NCI-H774 (cell line): Measurements from ENCODE around the gene SUV39H1.
"Not testable (repeated sequence)": the region's sequence is repeated elsewhere in the genome, so short reads cannot be mapped to it uniquely, and the experiment has no call there.

Experiments used
- DNase-seq: peaks from one replicate; lab custom pipeline; 2025; lab: John Stamatoyannopoulos, UW

The SUV39H1 gene

DNA sequence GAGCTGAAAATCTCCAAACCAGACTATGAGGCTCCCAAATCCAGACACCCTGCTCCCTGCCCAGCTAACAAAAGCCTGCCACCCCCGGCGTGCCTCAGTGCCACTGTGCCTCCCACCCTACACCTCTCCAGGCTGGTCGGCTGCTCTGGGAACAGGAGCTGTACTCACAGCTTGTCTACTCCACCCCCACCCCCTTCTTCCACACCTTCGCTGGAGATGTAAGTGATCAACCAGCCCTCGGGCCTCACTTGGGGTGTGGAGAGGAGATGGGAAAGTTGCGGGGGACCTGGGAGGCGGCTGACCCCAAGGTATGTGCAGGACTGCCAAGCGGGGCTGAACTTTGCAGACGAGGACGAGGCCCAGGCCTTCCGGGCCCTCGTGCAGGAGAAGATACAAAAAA lies 11.1 kb upstream of the SUV39H1 start:
- DNase-seq: no peak

- no peak for DNase-seq
Measured at GRCh38 chrX:48688531-48689150, 7.9 kb upstream of the SUV39H1 start.

- DNase-seq: no peak
Measured at GRCh38 chrX:48689208-48689920, 7.2 kb upstream of the SUV39H1 start.

DNA sequence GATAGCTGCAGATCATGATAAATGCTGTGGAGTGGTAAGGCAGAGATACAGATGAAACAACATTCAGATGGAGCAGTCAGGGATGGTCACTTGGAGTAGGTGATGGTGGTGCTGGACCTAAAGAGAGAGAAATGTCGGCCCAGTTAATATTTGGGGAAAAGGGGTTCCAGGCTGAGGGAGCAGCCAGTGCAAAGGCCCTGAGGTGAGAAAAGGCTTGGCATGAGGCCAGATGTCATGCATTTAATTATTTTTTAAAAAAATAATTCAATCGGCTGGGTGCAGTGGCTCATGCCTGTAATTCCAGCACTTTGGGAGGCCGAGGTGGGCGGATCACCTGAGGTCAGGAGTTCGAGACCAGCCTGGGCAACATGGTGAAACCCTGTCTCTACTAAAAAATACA lies 4.8 kb upstream of the SUV39H1 start:
- not testable (repeated sequence) for DNase-seq

GRCh38 chrX:48694776-48695533 lies 1.6 kb upstream of the SUV39H1 start:
- DNase-seq: no peak

DNA sequence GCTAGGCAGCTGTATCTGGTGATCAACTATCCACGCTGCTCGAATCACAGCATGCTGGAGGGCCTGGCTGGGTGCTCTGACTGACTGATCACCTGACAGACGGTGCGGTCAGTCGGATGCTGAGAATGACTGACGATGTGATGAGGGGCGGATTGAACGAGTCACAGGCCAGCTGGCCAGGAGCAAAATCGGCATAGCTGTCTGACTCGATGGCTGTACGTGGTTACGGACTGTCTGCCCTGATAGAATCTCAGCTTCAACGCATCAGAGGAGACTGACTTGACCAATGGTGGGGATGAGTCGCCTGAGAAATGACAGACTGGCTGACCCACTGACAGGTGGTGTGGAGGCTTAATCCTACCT lies 1.0 kb upstream of the SUV39H1 start:
- no peak for DNase-seq

DNA sequence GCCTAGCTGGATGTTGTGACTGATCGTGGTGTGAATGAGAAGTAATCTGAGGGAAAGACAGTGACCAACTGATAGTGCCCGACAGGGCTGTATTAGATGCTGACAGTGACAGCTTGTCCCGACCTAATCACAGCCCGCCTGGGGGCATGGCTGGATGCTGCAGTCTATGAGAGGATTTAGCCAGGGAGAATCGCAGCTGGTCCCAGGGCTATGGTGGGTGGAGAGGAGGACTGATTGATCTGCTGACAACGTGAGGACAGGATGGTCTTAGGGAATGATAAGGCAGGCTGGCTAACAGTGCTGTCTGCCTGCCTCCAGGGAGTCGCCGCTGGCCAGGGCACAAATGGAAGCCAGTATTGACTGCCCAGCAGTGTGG lies 621 bp upstream of the SUV39H1 start:
- DNase-seq: no peak

- peak; percentile 15 for DNase-seq
Measured at GRCh38 chrX:48696909-48697727, 584 bp downstream of the SUV39H1 start.

DNA sequence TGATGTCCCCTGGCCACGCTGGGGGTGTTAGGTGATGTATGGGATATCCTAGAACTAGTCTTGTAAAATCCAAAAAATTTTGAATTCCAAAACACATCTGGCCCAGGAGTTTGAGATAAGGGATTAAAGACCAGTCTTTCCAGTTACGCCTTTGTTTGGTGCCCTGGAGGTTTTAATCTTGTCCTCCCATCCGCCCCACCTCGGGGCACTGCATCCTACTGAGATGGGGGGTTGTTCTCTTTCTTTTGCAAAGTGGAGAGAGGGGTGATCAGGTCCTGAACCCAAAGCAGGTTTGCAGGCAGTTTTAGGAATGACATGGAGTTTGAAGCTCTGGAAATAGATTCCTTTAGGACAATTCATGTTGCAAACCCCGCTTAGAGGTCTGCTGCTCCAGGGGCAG lies 1.8 kb downstream of the SUV39H1 start:
- no peak for DNase-seq

DNA sequence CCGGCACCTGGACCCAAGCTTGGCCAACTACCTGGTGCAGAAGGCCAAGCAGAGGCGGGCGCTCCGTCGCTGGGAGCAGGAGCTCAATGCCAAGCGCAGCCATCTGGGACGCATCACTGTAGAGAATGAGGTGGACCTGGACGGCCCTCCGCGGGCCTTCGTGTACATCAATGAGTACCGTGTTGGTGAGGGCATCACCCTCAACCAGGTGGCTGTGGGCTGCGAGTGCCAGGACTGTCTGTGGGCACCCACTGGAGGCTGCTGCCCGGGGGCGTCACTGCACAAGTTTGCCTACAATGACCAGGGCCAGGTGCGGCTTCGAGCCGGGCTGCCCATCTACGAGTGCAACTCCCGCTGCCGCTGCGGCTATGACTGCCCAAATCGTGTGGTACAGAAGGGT lies 3.7 kb downstream of the SUV39H1 start:
- DNase-seq: no peak

- no peak for DNase-seq
Measured at GRCh38 chrX:48700951-48701653, 4.6 kb downstream of the SUV39H1 start.

DNA sequence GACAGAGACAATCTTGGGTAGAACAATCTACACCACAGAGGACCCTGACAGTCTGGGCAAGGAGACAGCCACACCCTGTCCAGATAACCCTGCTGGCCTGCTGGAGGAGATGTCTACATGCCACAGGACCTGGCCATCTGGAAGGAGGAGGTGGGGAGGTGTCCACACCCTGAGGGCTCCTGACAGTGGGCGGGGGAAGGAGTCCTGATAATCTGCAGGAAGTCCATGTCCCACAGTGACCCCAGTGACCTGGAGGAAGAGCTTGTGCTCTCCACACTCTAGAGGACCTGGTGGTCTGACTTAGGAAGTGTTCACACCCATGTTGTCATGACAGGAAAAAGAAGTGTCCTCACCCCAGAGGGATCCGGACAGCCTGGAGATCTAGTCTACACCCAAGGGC lies 5.5 kb downstream of the SUV39H1 start:
- no peak for DNase-seq

- no peak for DNase-seq
Measured at GRCh38 chrX:48702716-48703115, 6.2 kb downstream of the SUV39H1 start.

DNA sequence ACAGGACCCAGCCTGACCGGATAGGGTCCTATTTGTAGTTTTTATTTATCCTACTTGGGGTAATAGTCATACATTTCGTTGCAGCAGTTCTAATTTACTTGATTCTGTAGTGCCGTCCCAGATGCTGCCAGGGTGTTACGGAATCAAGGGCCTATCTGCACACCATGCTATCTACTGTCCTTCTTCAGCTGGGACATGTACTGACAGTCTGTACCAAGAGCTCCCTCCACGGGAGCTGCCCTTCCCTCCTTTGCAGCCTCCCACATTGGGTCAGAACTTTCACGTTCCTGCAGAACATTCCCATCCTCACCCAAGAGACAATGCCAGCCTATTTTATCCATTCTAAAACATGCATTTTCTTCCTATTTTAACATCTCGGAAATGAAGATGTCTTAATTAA lies 6.7 kb downstream of the SUV39H1 start:
- DNase-seq: no peak

DNA sequence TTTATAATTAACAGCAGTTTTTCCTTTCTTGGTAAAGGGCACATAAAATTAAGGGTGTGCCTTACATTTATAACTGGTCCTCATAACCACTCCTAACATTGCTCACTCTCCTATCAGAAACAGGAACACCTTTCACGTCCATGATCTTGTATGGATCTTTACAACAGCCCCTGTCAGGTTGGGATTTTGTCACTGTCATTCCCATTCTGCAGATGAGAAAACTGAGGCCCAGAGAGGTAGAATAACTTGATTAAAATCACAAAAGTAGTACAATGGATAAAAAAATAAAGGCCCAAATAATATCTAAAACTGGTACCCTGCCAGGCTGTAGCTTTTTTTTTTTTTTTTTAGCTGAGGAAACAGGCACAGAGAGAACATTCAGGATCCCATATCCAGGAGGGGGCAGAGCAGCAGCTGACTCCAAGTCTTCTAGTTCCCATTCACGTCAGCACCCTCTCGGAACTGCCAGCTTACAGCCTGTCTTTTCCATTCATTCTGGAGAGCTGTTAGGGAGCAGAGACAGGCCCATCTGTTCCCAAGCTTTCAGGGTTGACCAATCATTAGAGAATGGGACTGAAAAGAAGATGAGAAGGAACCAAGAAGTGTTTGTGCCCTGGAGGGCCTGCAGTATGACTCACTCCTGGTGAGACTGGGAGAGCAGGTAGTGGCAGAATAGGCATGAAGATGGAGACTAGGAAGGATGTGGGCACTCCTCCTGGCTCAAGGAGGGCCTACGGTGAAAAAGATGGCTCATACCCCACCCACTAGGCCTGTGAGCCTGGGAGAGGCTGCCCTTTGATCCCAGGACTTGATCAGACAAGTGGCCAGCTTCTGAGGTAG lies 7.3 kb downstream of the SUV39H1 start:
- DNase-seq: no peak

- no peak for DNase-seq
Measured at GRCh38 chrX:48705871-48706270, 9.3 kb downstream of the SUV39H1 start.

- DNase-seq: no peak
Measured at GRCh38 chrX:48709522-48710112, 13.1 kb downstream of the SUV39H1 start.

DNA sequence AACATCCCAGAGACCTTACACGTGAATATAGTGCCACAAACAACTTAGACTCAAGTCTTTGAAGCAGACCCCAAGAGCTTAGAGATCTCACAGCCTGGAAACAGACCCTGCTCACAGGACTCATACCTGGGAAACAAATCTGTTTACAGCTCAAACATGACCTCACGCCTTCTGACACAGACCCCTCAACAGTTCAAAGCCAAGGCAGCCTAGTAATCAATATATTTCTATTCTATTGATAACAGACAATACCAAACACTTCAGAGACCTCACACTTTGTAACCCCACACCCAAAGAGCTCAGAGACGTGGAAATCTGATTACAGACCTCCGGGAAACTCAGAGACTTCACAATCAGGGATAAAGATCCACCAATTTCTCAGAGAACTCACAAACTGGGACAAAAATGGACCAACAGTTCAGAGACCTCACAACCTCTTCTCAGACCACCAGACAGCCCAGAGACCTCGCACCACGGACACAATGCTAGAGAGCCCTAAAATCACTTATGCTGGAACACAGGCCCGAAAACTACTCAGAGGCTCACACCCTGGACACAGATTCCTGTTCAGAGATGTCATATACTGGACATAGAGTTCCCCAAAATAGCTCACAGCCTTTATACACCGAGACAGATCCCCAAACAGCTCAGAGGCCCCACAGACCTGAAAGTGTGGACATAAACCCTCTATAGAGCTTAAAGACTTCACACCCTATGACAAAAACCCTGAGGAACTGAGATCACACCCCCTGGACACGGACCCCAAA lies 14.8 kb downstream of the SUV39H1 start:
- DNase-seq: no peak

- DNase-seq: no peak
Measured at GRCh38 chrX:48711929-48712505, 15.5 kb downstream of the SUV39H1 start.
